ENCODE data around the gene OLFML2B.

- TF ChIP-seq POLR2AphosphoS5 (IDR thresholded peaks at IDR 0.05) (no peak), POLR2A (IDR thresholded peaks at IDR 0.05) (no peak)
These were observed at the start of gene OLFML2B for GRCh38 chr1:162023547-162024501.
